ENCODE measurements around the gene GALR1.

DNA sequence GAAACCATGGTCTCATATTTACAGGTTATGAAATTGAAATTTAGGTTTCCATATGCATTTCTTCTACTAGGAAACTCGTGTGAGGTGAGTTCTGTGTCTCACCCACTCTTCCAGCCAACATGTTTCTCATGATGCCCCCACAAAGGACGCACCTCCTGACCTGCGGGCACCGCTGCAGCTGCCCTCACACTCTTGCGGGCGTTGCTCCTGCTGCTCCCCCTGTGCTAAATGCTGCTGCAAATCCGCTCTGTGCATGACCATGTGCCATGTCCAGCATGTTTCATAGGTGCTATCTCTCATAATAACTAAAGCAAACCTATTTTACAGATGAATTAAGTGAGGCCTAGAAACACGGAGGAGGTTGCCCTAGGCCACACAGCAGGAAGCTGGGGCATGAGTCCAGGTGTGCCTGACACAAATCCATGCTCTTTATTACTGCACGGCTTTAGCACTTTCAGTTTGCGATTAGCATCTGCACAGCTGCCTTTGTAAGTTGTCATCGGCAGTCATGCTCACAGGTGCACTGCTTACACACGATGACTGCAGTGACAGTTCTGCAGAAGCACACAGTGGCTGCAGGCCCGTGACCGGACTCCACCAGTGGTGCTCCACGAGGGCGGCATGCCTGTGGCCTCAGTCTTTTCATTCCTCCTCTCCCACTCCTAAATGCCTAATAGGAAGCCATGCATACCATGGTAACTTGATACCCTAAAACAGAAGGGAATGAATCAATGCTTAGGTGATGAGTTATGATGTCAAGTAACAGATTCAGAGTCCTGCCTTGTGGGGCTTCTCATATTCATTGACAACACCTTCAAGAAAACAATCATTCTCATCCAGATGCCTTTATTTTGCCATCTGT, 14.9 kb upstream of the GALR1 start:
- TF ChIP-seq EZH2 (IDR thresholded peaks at IDR 0.05; ENCODE audit: insufficient read depth, poor library complexity, severe bottlenecking) (no peak), EZH2phosphoT487 (IDR thresholded peaks at IDR 0.05; ENCODE audit: insufficient read depth, low read depth) (no peak)

Measured in GM23248 (cell line).